Mucosa of rectum (tissue), 2 donors: ENCODE results near the gene ABCC6.
A peak's percentile ranks its signal among the peaks of the same experiment; 100 is the strongest.
"Not testable (repeated sequence)": the region's sequence is repeated elsewhere in the genome, so short reads cannot be mapped to it uniquely, and the experiment has no call there.

Source experiments
- H3K27ac ChIP-seq, 2 donors: one replicate each; pipeline ENCODE4 v1.7.0; 2013; ENCODE audit warnings: inconsistent platforms in 2 of 2, low read depth in 2 of 2, low read length in 2 of 2
- H3K27me3 ChIP-seq, 2 donors: one replicate each; pipeline ENCODE4 v1.7.0; 2013; ENCODE audit warnings: low read length in 2 of 2; ENCODE audit not compliant: control insufficient read depth in 2 of 2, insufficient read depth in 2 of 2
- H3K36me3 ChIP-seq, 2 donors: one replicate each; pipeline ENCODE4 v1.7.0; 2013; ENCODE audit warnings: low read length in 2 of 2; ENCODE audit not compliant: control insufficient read depth in 2 of 2, insufficient read depth in 2 of 2
- H3K4me1 ChIP-seq, 2 donors: one replicate each; pipeline ENCODE4 v1.7.0; 2013; ENCODE audit warnings: low read length in 2 of 2, mild to moderate bottlenecking in 1 of 2; ENCODE audit not compliant: control insufficient read depth in 2 of 2, insufficient read depth in 2 of 2
- H3K4me3 ChIP-seq, 2 donors: one replicate each; pipeline ENCODE4 v1.7.0; 2013; ENCODE audit warnings: low read length in 2 of 2
- H3K9ac ChIP-seq, 2 donors: one replicate each; pipeline ENCODE4 v1.7.0; 2013; ENCODE audit warnings: low read length in 2 of 2, low read depth in 1 of 2, mild to moderate bottlenecking in 1 of 2
- H3K9me3 ChIP-seq, 2 donors: one replicate each; pipeline ENCODE4 v1.7.0; 2013; ENCODE audit warnings: low read length in 2 of 2; ENCODE audit not compliant: control insufficient read depth in 2 of 2
- donor health status: healthy.
- donor health status: Normal muscosa, but diverticular disease.

The ABCC6 gene

GRCh38 chr16:16157166-16157565, 66.1 kb downstream of the ABCC6 start:
- Histone ChIP-seq H3K36me3 (peaks cover 10 to 37% of the 10 kb centered on the region in 2 donors), H3K4me3 (no peak overlapping the region), H3K9ac (no peak overlapping the region), H3K9me3 (no peaks in the 10 kb centered on the region), H3K4me1 (no peaks in the 10 kb centered on the region), H3K27ac (no peak overlapping the region), H3K27me3 (no peaks in the 10 kb centered on the region)

GRCh38 chr16:16155234-16155633, 68.1 kb downstream of the ABCC6 start:
- no peaks in the 10 kb centered on the region for H3K9me3 ChIP-seq
- no peaks in the 10 kb centered on the region for H3K27me3 ChIP-seq
- H3K36me3 ChIP-seq: peaks cover 12 to 28% of the 10 kb centered on the region in 2 donors
- H3K27ac ChIP-seq: no peak overlapping the region
- H3K4me1 ChIP-seq: no peaks in the 10 kb centered on the region
- H3K9ac ChIP-seq: no peak overlapping the region
- H3K4me3 ChIP-seq: no peak overlapping the region

GRCh38 chr16:16154281-16154951, 68.9 kb downstream of the ABCC6 start:
- Histone ChIP-seq H3K27ac (no peak overlapping the region), H3K4me3 (no peak overlapping the region), H3K36me3 (peaks cover 9 to 32% of the 10 kb centered on the region in 2 donors), H3K9me3 (no peaks in the 10 kb centered on the region), H3K9ac (no peak overlapping the region), H3K4me1 (no peaks in the 10 kb centered on the region), H3K27me3 (no peaks in the 10 kb centered on the region)

GRCh38 chr16:16153000-16153399, 70.3 kb downstream of the ABCC6 start:
- H3K36me3 ChIP-seq: peaks cover 9 to 23% of the 10 kb centered on the region in 2 donors
- not testable (repeated sequence) for H3K9me3 ChIP-seq, H3K4me3 ChIP-seq, H3K27ac ChIP-seq, H3K4me1 ChIP-seq, H3K27me3 ChIP-seq, H3K9ac ChIP-seq

GRCh38 chr16:16151315-16151714, 72.0 kb downstream of the ABCC6 start:
- H3K36me3 ChIP-seq: peaks cover 6 to 17% of the 10 kb centered on the region in 2 donors
- H3K4me1 ChIP-seq: no peaks in the 10 kb centered on the region
- H3K9ac ChIP-seq: no peak overlapping the region
- H3K9me3 ChIP-seq: no peaks in the 10 kb centered on the region
- no peaks in the 10 kb centered on the region for H3K27me3 ChIP-seq
- no peak overlapping the region for H3K27ac ChIP-seq
- H3K4me3 ChIP-seq: no peak overlapping the region

GRCh38 chr16:16150878-16151152, 72.5 kb downstream of the ABCC6 start:
- H3K27me3 ChIP-seq: no peaks in the 10 kb centered on the region
- peaks cover 6 to 14% of the 10 kb centered on the region in 2 donors for H3K36me3 ChIP-seq
- H3K4me3 ChIP-seq: no peak overlapping the region
- no peaks in the 10 kb centered on the region for H3K4me1 ChIP-seq
- peak overlapping the region; percentile 16 to 28 for H3K27ac ChIP-seq
- H3K9me3 ChIP-seq: no peaks in the 10 kb centered on the region
- no peak overlapping the region for H3K9ac ChIP-seq

GRCh38 chr16:16150117-16150877, 73.0 kb downstream of the ABCC6 start:
- no peaks in the 10 kb centered on the region for H3K9me3 ChIP-seq
- no peaks in the 10 kb centered on the region for H3K4me1 ChIP-seq
- H3K27ac ChIP-seq: peak overlapping the region; percentile 28 to 29
- no peak overlapping the region for H3K9ac ChIP-seq
- H3K27me3 ChIP-seq: no peaks in the 10 kb centered on the region
- peaks cover 6 to 14% of the 10 kb centered on the region in 2 donors for H3K36me3 ChIP-seq
- H3K4me3 ChIP-seq: no peak overlapping the region

GRCh38 chr16:16149710-16150116, 73.6 kb downstream of the ABCC6 start:
- peak overlapping the region; percentile 7 to 29 for H3K27ac ChIP-seq
- H3K9me3 ChIP-seq: no peaks in the 10 kb centered on the region
- H3K36me3 ChIP-seq: peaks cover 6 to 14% of the 10 kb centered on the region in 2 donors
- H3K27me3 ChIP-seq: no peaks in the 10 kb centered on the region
- H3K4me1 ChIP-seq: no peaks in the 10 kb centered on the region
- no peak overlapping the region for H3K4me3 ChIP-seq
- no peak overlapping the region for H3K9ac ChIP-seq

GRCh38 chr16:16148755-16149154, 74.5 kb downstream of the ABCC6 start:
- H3K4me1 ChIP-seq: no peaks in the 10 kb centered on the region
- H3K36me3 ChIP-seq: peaks cover 6 to 8% of the 10 kb centered on the region in 2 donors
- no peak overlapping the region for H3K4me3 ChIP-seq
- no peak overlapping the region for H3K9ac ChIP-seq
- H3K9me3 ChIP-seq: no peaks in the 10 kb centered on the region
- no peaks in the 10 kb centered on the region for H3K27me3 ChIP-seq
- H3K27ac ChIP-seq: no peak overlapping the region

- H3K9ac ChIP-seq, H3K27me3 ChIP-seq, H3K4me1 ChIP-seq, H3K9me3 ChIP-seq, H3K36me3 ChIP-seq, H3K27ac ChIP-seq, H3K4me3 ChIP-seq: not testable (repeated sequence)
These were observed 75.2 kb downstream of the ABCC6 start for GRCh38 chr16:16148000-16148599.
